GM18511 (cell line): ENCODE results near the gene PHGDH.
A peak's percentile ranks its signal among the peaks of the same experiment; 100 is the strongest.
"Not testable (repeated sequence)": the region's sequence is repeated elsewhere in the genome, so short reads cannot be mapped to it uniquely, and the experiment has no call there.

Experiments
- ATAC-seq: cut with Tn5 transposase; IDR thresholded peaks from one replicate; pipeline ENCODE4 v1.9.1; 2021; ENCODE audit warnings: mild to moderate bottlenecking, moderate library complexity; ENCODE audit not compliant: unreplicated experiment

PHGDH gene

DNA sequence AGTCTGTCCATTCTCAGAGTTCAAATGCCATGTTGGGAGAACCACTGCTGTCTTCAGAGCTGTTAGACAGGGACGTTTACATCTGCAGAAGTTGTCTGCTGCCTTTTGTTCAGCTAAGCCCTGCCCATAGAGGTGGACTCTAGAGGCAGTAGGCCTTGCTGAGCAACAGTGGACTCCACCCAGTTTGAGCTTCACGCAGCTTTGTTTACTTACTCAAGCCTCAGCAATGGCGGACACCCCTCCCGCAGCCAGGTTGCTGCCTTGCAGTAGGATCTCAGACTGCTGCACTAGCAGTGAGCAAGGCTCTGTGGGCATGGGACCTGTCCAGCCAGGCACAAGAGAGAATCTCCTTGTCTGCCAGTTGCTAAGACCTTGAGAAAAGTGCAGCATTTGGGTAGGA, 14.9 kb upstream of the PHGDH start:
- not testable (repeated sequence) for ATAC-seq

DNA sequence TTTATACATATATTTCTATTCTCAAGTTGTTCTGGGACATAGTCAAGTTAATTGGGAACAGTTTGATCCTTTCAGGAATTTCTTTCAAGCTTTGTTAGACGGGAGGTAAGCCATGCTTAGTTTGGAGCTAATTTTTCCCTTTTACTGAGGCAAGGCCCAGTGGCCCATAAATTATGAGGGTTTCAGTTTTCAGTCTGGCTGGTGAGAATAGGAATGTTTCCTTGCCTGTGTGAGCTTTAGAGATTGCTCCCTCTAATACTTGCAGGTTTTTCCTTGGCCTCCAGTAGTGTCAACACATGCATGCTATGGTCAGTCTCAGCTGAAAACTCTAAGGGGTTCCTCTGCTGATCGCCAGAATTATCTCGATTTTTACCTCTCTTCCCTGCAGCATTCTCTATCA, 14.1 kb upstream of the PHGDH start:
- ATAC-seq, result no peak

DNA sequence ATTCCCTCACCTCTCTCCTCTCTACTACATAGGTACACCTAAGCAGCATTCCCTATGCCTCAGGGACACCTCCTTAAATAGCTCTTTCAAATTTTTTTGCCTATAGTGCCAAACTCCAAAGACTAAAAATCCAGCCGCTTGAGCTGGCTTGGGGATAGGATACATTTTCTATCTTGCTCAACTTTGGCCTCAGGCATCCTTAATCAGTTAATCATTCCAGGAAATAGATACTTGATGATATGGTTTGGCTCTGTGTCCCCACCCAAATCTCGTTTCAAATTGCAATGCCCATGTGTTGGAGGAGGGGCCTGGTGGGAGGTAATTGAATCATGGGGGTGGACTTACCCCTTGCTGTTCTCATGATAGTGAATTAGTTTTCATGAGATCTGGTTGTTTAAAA, 11.4 kb upstream of the PHGDH start:
- no peak for ATAC-seq

DNA sequence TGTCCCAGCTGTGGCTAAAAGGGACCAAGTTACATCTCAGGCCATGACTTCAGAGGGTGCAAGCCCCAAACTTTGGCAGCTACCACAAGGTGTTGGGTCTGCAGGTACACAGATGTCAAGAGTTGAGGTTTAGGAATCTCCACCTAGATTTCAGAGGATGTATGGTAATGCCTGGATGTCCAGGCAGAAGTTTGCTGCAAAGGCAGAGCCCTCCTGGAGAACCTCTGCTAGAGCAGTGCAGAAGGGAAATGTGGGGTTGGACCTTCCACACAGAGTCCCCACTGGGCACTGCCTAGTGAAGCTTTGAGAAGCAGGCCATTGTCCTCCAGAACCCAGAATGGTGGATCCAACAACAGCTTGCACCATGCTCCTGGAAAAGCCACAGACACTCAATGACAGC, 10.1 kb upstream of the PHGDH start:
- ATAC-seq, result no peak

DNA sequence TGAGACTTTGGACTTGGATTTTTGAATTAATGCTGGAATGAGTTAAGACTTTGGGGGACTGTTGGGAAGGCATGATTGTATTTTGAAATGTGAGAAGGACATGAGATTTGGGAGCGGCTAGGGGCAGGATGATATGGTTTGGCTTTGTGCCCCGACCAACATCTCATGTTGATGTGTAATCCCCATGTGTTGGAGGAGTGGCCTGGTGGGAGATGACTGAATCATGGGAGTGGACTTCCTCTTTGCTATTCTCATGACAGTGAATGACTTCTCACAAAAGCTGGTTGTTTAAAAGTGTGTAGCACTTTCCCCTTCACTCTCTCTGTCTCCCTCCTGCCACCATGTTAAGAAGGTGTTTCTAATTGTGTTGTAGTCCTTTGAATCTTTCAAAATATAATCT, 9.3 kb upstream of the PHGDH start:
- no peak for ATAC-seq

- ATAC-seq, result no peak
Measured at GRCh38 chr1:119703666-119704450, 7.9 kb upstream of the PHGDH start.

GRCh38 chr1:119706599-119706998, 5.1 kb upstream of the PHGDH start:
- not testable (repeated sequence) for ATAC-seq

DNA sequence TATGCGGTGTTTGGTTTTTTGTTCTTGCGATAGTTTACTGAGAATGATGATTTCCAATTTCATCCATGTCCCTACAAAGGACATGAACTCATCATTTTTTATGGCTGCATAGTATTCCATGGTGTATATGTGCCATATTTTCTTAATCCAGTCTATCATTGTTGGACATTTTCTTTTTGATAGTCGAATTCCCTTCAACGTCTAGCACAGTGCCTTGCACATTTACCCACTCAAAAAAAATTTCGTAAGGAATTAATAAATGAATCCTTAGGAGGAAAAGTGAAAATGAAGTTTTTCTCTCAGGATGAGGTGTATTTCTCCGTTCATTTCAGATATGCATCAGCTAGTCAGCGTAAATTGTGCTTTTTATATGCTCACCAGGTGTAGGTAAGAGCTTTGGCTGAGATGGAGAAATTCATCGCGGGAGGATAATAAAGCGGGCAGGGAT, 354 bp upstream of the PHGDH start:
- not testable (repeated sequence) for ATAC-seq

DNA sequence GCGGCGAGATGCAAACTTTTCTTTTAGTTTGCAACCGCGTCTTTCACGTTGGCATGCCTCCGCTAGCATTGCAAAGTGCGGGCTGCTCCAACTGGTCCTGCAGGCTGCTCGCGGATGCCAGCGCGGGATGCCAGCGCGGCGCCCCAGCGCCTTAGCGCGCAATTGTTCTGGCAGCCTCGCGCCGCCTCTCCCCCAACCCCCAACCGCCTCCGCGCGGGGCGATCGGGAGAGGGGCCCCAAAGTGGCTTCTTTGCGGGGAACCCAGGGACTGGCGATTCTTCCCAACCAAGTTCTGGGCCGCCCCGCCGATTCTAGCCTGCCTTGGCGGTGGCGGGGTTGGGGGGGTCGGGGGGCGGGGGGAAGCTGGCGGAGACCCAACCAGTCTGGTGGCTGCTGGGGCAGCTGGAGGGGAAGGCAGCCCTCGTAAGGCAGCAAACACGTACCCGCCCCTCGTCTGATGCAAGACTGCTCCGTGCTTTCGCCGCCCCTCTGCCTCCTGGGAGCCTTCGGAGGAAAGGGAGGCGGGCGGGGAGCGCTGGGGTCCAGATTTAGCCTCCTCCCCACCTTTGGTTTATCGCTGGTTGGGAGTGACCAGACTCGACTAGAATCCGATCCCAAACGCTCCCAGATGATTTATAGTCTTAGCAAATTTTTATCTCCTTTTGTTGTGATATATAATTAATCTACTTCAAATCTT, 756 bp downstream of the PHGDH start:
- ATAC-seq, result peak; percentile 52

DNA sequence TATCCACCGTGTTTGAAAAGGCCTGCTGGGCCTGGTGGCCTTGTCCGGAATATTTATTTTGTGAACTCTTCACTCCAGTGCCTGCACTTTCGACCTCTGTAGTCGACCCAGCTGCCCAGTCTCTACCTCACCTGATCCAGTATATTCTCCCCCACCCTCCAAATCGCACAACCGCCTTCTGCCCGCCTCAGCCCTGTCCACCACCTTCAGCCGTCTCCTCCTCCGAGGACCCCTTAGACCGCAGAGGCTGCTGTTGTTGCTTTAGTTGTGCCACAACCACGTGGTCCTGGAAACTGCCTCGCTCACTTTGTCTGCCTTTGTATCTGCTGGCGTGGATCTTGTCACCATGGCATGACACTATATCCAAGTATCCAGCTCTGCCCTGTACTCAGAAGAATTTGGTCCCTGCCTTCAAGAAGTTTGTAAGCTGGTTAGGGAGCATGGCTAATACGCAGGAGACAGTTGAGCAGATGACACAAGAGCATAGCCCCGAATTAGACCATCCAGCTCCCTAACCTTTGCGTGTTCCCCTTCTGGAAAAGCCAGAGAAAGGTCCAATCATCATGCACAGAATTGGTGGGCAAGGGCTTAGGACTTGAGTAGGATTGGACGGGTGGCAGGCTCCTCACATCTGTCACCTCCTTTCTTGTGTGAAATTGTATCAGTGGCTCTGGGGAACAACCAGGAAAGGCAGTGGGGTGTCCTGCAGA, 1.5 kb downstream of the PHGDH start:
- no peak for ATAC-seq

- ATAC-seq, result no peak
Measured at GRCh38 chr1:119713749-119714456, 2.2 kb downstream of the PHGDH start.

DNA sequence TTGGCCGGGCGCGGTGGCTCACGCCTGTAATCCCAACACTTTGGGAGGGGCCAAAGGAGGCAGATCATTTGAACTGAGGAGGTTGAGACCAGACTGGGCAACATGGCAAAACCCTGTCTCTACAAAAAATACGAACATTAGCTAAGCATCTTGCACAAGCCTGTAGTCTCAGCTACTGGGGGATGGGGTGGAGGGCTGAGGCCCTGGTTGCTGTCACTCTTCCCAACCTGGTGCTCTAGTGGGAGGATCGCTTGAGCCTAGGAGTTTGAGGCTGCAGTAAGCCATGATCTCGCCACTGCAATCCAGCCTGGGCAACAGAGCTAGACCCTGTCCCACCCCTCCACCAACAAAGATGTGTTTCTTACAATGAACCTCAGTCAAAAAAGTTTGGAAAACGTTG, 2.8 kb downstream of the PHGDH start:
- no peak for ATAC-seq

GRCh38 chr1:119715542-119715941, 3.8 kb downstream of the PHGDH start:
- no peak for ATAC-seq

DNA sequence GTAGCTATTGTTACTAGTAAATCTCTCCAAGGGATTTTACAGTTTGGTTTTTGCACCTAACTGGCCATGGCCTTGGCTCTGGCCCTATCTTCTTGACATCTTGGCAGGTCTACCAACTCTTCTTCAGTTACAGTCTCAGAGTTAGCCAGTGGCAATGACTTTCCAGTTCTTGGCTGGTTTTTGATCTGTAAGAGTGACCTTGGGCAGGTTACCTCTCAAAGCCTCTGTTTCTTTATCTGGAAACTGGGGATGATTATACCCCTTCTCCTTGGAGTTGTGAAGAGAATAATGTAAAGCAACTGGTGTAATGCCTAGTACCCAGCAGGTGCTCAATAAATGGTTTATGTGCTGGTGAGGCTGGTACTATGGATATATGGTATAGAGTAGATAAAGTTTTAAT, 6.7 kb downstream of the PHGDH start:
- ATAC-seq, result no peak

DNA sequence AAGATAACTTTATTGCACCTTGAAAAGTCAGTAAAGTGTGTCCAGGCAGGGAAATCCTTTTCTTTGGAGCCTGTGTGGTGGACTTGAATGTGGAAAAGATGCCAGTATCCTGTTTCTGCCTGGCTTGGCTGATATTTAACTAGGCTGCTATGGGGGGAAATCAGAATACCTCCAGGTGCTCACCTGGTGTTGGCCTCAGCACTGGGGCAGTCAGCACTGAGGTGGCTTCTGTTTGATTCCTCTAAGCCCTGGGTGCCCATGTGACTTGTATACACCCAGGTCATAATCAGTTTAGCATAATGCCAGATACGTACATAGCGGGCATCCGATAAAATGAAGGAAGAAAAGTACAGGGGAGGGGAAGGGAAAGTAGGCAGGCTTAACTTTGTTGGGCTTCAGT, 7.2 kb downstream of the PHGDH start:
- no peak for ATAC-seq

- no peak for ATAC-seq
Measured at GRCh38 chr1:119720866-119721440, 9.2 kb downstream of the PHGDH start.

DNA sequence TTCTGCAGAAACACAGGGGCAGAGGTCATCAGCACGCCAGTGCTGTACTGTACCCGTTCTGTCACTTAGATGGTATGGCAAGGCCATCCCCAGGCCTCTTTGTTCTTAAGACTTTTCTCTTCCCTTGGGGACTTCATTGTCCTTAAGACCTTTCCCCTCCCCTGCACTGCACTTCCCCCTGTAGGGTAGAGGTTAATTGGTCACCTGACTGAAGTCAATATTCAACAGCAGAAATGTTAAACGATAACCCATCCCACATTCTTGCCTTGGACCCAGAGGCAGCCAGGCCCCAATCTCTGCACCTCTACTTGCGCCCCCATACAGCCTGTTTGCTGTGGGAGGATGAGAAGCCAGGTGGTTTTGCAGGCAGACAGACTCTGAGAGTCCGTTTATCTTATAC, 10.2 kb downstream of the PHGDH start:
- ATAC-seq, result no peak

DNA sequence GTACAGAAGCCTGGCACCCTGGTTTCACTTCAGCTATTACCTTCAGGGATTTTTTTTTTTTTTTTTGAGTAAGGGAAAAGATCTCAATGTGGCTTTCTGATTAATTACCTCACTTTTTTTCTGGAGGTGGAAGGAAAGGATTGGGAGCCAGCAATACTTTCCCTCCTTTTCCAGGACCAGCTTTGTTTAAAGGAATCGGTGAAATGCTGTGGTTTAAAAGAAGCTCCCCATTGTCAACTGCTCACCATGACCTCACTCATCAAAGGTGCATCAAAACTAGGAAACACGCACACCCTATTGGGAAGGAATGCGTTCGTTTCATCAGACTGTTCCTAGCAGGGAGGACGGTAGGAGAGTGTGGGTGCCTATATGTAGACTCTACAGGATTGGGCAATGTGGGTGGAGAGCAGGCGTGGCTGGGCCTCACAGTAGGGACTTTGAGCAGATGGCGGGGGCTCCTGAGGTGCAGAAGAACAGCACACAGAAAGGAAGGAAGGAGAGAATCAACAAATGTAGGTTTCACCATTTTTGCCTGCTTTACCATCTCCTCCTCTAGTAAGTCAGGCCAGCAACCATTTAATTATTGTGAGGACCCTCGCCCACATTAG, 13.0 kb downstream of the PHGDH start:
- no peak for ATAC-seq

DNA sequence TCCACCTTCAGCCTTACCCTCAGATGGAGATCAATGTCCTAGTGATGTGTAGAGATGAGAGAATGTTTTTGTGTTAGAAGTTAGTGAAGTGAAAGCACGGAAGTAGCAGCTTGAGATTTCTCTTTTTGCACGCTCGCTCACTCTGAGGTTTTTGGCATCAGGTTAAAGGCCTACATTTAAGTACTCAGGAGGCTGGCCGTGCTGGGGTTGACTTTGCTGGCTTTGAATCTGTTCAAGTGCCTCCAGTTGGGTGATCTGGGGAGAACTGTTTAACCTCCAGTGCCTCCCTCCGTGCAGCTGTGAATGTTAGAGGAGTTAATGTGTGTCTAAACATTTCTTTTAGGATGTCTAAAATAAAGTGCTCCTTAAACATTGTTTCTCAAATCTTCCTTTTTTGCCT, 13.9 kb downstream of the PHGDH start:
- no peak for ATAC-seq

GRCh38 chr1:119727991-119728390, 16.3 kb downstream of the PHGDH start:
- peak; percentile 60 for ATAC-seq
